Stimulated activated CD4-positive, alpha-beta T cell treated with anti-CD3 and anti-CD28 coated beads, TNF-alpha, amount 100 ng/mL, for 4 hours (primary cell): ENCODE results near the gene DEK.
"Not testable (repeated sequence)": the region's sequence is repeated elsewhere in the genome, so short reads cannot be mapped to it uniquely, and the experiment has no call there.

Experiments used
- DNase-seq, 3 experiments: peaks; one replicate each; pipeline ENCODE4 v3.0.0-alpha.2; 2020; ENCODE audit warnings: low read depth in 3 of 3

Gene DEK

GRCh38 chr6:18264219-18264922 is at the start of gene DEK:
DEK (minus strand) TSS chr6:18264530; CDS start chr6:18263987, 543 bp downstream.
- DNase-seq: peak; percentile 70 to 79 (median 79)

GRCh38 chr6:18312368-18312767 is 48.0 kb upstream of the DEK start:
- no peak for DNase-seq

- DNase-seq: not testable (repeated sequence)
Measured at GRCh38 chr6:18310010-18310409, 45.7 kb upstream of the DEK start.

GRCh38 chr6:18309046-18309445 is 44.7 kb upstream of the DEK start:
- DNase-seq: no peak

GRCh38 chr6:18308070-18308735 is 43.9 kb upstream of the DEK start:
- DNase-seq: no peak

GRCh38 chr6:18306977-18307376 is 42.6 kb upstream of the DEK start:
- no peak for DNase-seq

- no peak for DNase-seq
Measured at GRCh38 chr6:18302561-18303439, 38.5 kb upstream of the DEK start.

GRCh38 chr6:18293076-18293904 is 29.0 kb upstream of the DEK start:
- DNase-seq: no peak

- DNase-seq: no peak
Measured at GRCh38 chr6:18289283-18289682, 25.0 kb upstream of the DEK start.

- DNase-seq: no peak
Measured at GRCh38 chr6:18284261-18284660, 19.9 kb upstream of the DEK start.

GRCh38 chr6:18281564-18281963 is 17.2 kb upstream of the DEK start:
- no peak for DNase-seq

GRCh38 chr6:18280084-18280483 is 15.8 kb upstream of the DEK start:
- no peak for DNase-seq

- no peak for DNase-seq
Measured at GRCh38 chr6:18279422-18279821, 15.1 kb upstream of the DEK start.

GRCh38 chr6:18277237-18278006 is 13.1 kb upstream of the DEK start:
- no peak for DNase-seq

GRCh38 chr6:18276610-18277236 is 12.4 kb upstream of the DEK start:
- DNase-seq: no peak

GRCh38 chr6:18270216-18270615 is 5.9 kb upstream of the DEK start:
- no peak for DNase-seq

GRCh38 chr6:18269717-18270116 is 5.4 kb upstream of the DEK start:
- DNase-seq: no peak

- DNase-seq: no peak
Measured at GRCh38 chr6:18269253-18269652, 4.9 kb upstream of the DEK start.

GRCh38 chr6:18268066-18268465 is 3.7 kb upstream of the DEK start:
- no peak for DNase-seq

GRCh38 chr6:18266523-18266912 is 2.2 kb upstream of the DEK start:
- no peak for DNase-seq
